Neural progenitor cell (in vitro differentiated cells): Measurements from ENCODE around the gene PDSS1.

Source experiments
- CTCF ChIP-seq: fragments of 200-600 bp; sonication (generic); IDR thresholded peaks from 2 replicates; pipeline ENCODE4 v1.5.1; 2017; ENCODE audit warnings: antibody characterized with exemption, mild to moderate bottlenecking
- EZH2 ChIP-seq: fragments of 200-600 bp; sonication (generic); IDR thresholded peaks from 2 replicates; pipeline ENCODE4 v1.6.1; 2017; ENCODE audit warnings: antibody characterized with exemption, mild to moderate bottlenecking, moderate library complexity
- EZH2phosphoT487 ChIP-seq: fragments of 200-600 bp; sonication (generic); IDR thresholded peaks from 2 replicates; pipeline ENCODE4 v1.6.1; 2017; ENCODE audit warnings: antibody characterized with exemption

- TF ChIP-seq CTCF (no peak), EZH2 (no peak), EZH2phosphoT487 (no peak)
Observed at GRCh38 chr10:26703974-26704373, 6.5 kb downstream of the PDSS1 start.
